Uterus (tissue), 4 donors: ENCODE data around the gene GBP1. TPM values are rescaled to one million over a fixed set of nuclear protein-coding genes. Genes with fewer than 3 reads are reported as not detected.

Experiments used
- DNase-seq, 2 donors: peaks; one replicate each; pipeline ENCODE4 v3.0.0-alpha.2; 2019 to 2020
- H3K27ac ChIP-seq, 2 donors: fragments of 200-600 bp; sonication (generic); 1 replicate in 1 of 2; 2 replicates in 1 of 2; pipeline ENCODE4 v1.5.1; 2016 to 2018
- H3K27me3 ChIP-seq, 2 donors: fragments of 200-600 bp; sonication (generic); one replicate each; pipeline ENCODE4 v1.5.1; 2018 to 2019; ENCODE audit warnings: control low read depth in 1 of 2
- H3K36me3 ChIP-seq, 2 donors: fragments of 200-600 bp; sonication (generic); one replicate each; pipeline ENCODE4 v1.5.1; 2019; ENCODE audit warnings: control low read depth in 1 of 2
- H3K4me1 ChIP-seq, 2 donors: fragments of 200-600 bp; sonication (generic); one replicate each; pipeline ENCODE4 v1.5.1; 2018 to 2019; ENCODE audit warnings: control low read depth in 1 of 2
- H3K4me3 ChIP-seq, 2 donors: fragments of 200-600 bp; sonication (generic); 1 replicate in 1 of 2; 2 replicates in 1 of 2; pipeline ENCODE4 v1.5.1; 2018 to 2019; ENCODE audit warnings: mild to moderate bottlenecking in 1 of 2
- H3K9me3 ChIP-seq, 2 donors: fragments of 200-600 bp; sonication (generic); one replicate each; pipeline ENCODE4 v1.5.1; 2019; ENCODE audit warnings: control low read depth in 1 of 2
- POLR2A ChIP-seq, 2 donors: fragments of 450-650 bp; IDR thresholded peaks; one replicate each; pipeline ENCODE4 v1.6.1; 2016; ENCODE audit warnings: antibody characterized with exemption in 2 of 2, mild to moderate bottlenecking in 1 of 2, moderate library complexity in 1 of 2
- intact Hi-C: fragments of 100-400 bp; cut with DNase I; formaldehyde crosslinking; loops from one replicate; pipeline ENCODE4 v1.15.1; 2023; ENCODE audit warnings: low total_unique reads
- small RNA-seq: library from RNA; depleted of rRNA; stranded (forward); fragments of <200 nt; gene quantifications from one replicate; pipeline ENCODE3, GENCODE V24; 2016
- total RNA-seq, 4 donors: library from RNA; depleted of rRNA in 3 of 4; stranded (reverse); fragments of >200 nt in 3 of 4; gene quantifications; one replicate each; pipeline versions ENCODE4 v1.1.0 to v1.2.4, GENCODE V29; 2014 to 2023
- TF ChIP-seq, protein P1 (sequence below), 4 experiments: fragments of 200-600 bp in 2 of 4; fragments of 450-650 bp in 2 of 4; sonication (generic) in 2 of 4; IDR thresholded peaks; one replicate each; pipeline ENCODE4 v1.5.1; 2016 to 2019; ENCODE audit warnings: antibody characterized with exemption in 4 of 4, mild to moderate bottlenecking in 2 of 4, moderate library complexity in 1 of 4
- donor health status: DM: yes; HTN: yes; CAD: no.

GBP1 gene
- total RNA-seq, 4 donors from 2014 or later = 57.9 to 86.6 (median 78.5) TPM

DNA sequence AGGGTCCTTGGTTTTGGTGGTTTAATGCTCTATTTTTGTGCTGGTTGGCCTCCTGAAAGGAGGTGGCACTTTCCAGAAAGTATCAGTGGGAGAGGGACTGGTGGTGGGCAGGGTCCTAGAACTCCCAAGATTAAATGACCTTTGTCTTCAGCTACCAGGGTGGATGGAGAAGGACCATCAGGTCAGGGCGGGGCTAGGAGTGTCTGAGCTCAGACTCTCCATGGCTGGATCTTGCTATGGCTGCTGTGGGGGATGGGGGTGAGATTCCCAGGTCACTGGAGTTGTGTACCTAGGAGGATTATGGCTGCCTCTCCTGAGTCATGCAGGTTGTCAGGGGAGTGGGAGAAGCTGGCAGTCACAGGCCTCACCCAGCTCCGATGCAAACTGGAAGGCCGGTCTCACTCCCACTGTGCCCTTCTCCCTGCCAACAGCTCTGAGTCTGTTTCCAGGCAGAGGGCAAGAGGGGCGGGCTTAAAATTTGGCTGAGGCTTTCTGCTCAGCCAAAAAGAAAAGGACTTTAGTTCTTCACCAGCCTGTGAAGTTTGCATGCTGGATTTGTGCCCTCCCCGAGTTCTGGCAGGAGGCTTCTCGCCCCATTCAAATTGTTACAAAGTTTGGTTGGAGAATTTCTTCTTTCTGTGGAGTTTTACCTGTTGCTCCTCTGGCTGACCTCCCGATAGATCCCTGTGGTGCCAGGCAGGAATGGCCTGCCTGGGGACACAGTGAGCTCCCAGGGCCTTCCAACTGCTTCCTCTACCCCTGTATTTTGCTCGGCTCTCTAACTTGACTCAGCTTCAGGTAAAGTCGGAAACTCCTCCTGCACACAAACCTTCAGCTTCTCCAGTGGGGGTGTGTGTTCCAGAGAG, 59.5 kb downstream of the GBP1 start:
- Histone ChIP-seq H3K27ac (no peak overlapping the region), H3K4me1 (no peaks in the 10 kb centered on the region), H3K27me3 (no peaks in the 10 kb centered on the region), H3K9me3 (no peaks in the 10 kb centered on the region), H3K36me3 (no peaks in the 10 kb centered on the region), H3K4me3 (no peak overlapping the region)
- TF ChIP-seq, protein P1, sequence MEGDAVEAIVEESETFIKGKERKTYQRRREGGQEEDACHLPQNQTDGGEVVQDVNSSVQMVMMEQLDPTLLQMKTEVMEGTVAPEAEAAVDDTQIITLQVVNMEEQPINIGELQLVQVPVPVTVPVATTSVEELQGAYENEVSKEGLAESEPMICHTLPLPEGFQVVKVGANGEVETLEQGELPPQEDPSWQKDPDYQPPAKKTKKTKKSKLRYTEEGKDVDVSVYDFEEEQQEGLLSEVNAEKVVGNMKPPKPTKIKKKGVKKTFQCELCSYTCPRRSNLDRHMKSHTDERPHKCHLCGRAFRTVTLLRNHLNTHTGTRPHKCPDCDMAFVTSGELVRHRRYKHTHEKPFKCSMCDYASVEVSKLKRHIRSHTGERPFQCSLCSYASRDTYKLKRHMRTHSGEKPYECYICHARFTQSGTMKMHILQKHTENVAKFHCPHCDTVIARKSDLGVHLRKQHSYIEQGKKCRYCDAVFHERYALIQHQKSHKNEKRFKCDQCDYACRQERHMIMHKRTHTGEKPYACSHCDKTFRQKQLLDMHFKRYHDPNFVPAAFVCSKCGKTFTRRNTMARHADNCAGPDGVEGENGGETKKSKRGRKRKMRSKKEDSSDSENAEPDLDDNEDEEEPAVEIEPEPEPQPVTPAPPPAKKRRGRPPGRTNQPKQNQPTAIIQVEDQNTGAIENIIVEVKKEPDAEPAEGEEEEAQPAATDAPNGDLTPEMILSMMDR (IDR thresholded peaks at IDR 0.05) = no peak
- TF ChIP-seq POLR2A (IDR thresholded peaks at IDR 0.05) = no peak
- intact Hi-C loops = loop anchor here (10.0 kb wide), 1 partner anchor 349 kb away; no protein-coding TSS in a partner anchor
- no peak for DNase-seq

Small RNA genes lying within 50 kb of the gene (small RNA-seq; reads per million reads assigned to genes)
- gene RF00019 = not detected

Other genes starting within 250 kb of the GBP1 start
- 10 to 100 TPM; 21.5 to 63.2 (median 42.0) TPM for gene GTF2B, start 173.6 kb downstream of the GBP1 start, total RNA-seq
- gene KYAT3, start 72.6 kb downstream of the GBP1 start, total RNA-seq = 10 to 100 TPM in 3 of 4 donors, 1 to 10 TPM in 1; 8.5 to 36.3 (median 27.8) TPM
- 10 to 100 TPM; 20.0 to 27.1 (median 22.5) TPM for gene RBMXL1, start 72.6 kb downstream of the GBP1 start, total RNA-seq
- 10 to 100 TPM; 11.2 to 38.6 (median 20.5) TPM for gene GBP3, start 42.3 kb downstream of the GBP1 start, total RNA-seq
- 10 to 100 TPM; 18.4 to 95.0 (median 50.5) TPM for gene GBP2, start 60.9 kb upstream of the GBP1 start, total RNA-seq
- not detected for gene GBP7, start 110.8 kb upstream of the GBP1 start, total RNA-seq
- gene GBP4, start 133.7 kb upstream of the GBP1 start, total RNA-seq = 10 to 100 TPM; 11.1 to 99.4 (median 18.3) TPM
- 1 to 10 TPM in 1 of 4 donors, under 1 TPM in 2, not detected in 1; 0.26 to 1.6 (median 0.83) TPM for gene GBP5, start 207.7 kb upstream of the GBP1 start, total RNA-seq